ENCODE results near the gene EVPL. TPM values are rescaled to one million over a fixed set of nuclear protein-coding genes. Genes with fewer than 3 reads are reported as not detected.

The EVPL gene
- total and polyA plus RNA-seq, 2 of the 13 experiments (the other 11 are each of a cell fraction or from before 2014, with no cell fraction given), result 2.1 to 8.2 TPM

GRCh38 chr17:76072148-76072858 is 45.2 kb upstream of the EVPL start, which contains the start of gene SRP68 (continued):
- TF ChIP-seq SALL1 (CRISPR knock-in tag; IDR thresholded peaks at IDR 0.05) (peak; percentile 94), TMF1 (CRISPR knock-in tag; IDR thresholded peaks at IDR 0.05; ENCODE audit: low read depth) (peak; percentile 89; the same call in 1 of the 2 replicates), ELF4 (CRISPR knock-in tag; IDR thresholded peaks at IDR 0.05; ENCODE audit: borderline replicate concordance) (no peak), ZNF766 (CRISPR knock-in tag; IDR thresholded peaks at IDR 0.05; ENCODE audit: borderline replicate concordance) (no peak; the same call in 1 of the 2 replicates), SETDB1 (CRISPR knock-in tag; IDR thresholded peaks at IDR 0.05; ENCODE audit: borderline replicate concordance) (no peak), MBD4 (IDR thresholded peaks at IDR 0.05; ENCODE audit: borderline replicate concordance, low read length) (no peak), ZSCAN21 (CRISPR knock-in tag; IDR thresholded peaks at IDR 0.05; ENCODE audit: borderline replicate concordance) (peak; percentile 78), ZNF367 (CRISPR knock-in tag; IDR thresholded peaks at IDR 0.05; ENCODE audit: borderline replicate concordance) (peak; percentile 84; the same call in 1 of the 2 replicates), HMGXB3 (CRISPR knock-in tag; IDR thresholded peaks at IDR 0.05; ENCODE audit: borderline replicate concordance) (peak; percentile 66; the same call in 1 of the 2 replicates), ZFX (CRISPR knock-in tag; IDR thresholded peaks at IDR 0.05; ENCODE audit: low read depth) (peak; percentile 100), ZNF333 (CRISPR knock-in tag; IDR thresholded peaks at IDR 0.05; ENCODE audit: borderline replicate concordance) (no peak), NFKBIZ (CRISPR knock-in tag; IDR thresholded peaks at IDR 0.05) (0 out of 2 replicates have a peak, but pooled peaks have one; percentile 91), NBN (conservative IDR thresholded peaks at IDR 0.05) (no peak), ISX (CRISPR knock-in tag; conservative IDR thresholded peaks at IDR 0.05) (no peak), SRSF9 (IDR thresholded peaks at IDR 0.05; ENCODE audit: borderline replicate concordance, insufficient read depth, low read depth, low read length, poor library complexity, severe bottlenecking) (no peak), MTA1 (CRISPR knock-in tag; IDR thresholded peaks at IDR 0.05; ENCODE audit: borderline replicate concordance) (peak; percentile 65; the same call in 1 of the 2 replicates), ZNF468 (CRISPR knock-in tag; IDR thresholded peaks at IDR 0.05) (no peak; the same call in 1 of the 2 replicates), PRPF4 (IDR thresholded peaks at IDR 0.05; ENCODE audit: low read depth, low read length, poor library complexity, severe bottlenecking) (no peak), ZNF232 (CRISPR knock-in tag; IDR thresholded peaks at IDR 0.05; ENCODE audit: borderline replicate concordance) (no peak; the same call in 1 of the 2 replicates), ARNT (IDR thresholded peaks at IDR 0.05) (no peak), HNRNPL (IDR thresholded peaks at IDR 0.05; ENCODE audit: low read depth, low read length) (no peak), ARNT2 (CRISPR knock-in tag; IDR thresholded peaks at IDR 0.05; ENCODE audit: low read depth) (peak; percentile 99), PHF20 (CRISPR knock-in tag; IDR thresholded peaks at IDR 0.05) (peak; percentile 96), KDM2A (CRISPR knock-in tag; IDR thresholded peaks at IDR 0.05; ENCODE audit: borderline replicate concordance, low read depth) (peak; percentile 90)

All from HepG2 (cell line).